GM18508 (cell line): Measurements from ENCODE around the gene ACOT7.
"Not testable (repeated sequence)": the region's sequence is repeated elsewhere in the genome, so short reads cannot be mapped to it uniquely, and the experiment has no call there.

Experiments used
- ATAC-seq: cut with Tn5 transposase; IDR thresholded peaks from one replicate; pipeline ENCODE4 v1.9.1; 2021; ENCODE audit warnings: moderate number of reproducible peaks; ENCODE audit not compliant: insufficient read depth, unreplicated experiment

ACOT7 gene

DNA sequence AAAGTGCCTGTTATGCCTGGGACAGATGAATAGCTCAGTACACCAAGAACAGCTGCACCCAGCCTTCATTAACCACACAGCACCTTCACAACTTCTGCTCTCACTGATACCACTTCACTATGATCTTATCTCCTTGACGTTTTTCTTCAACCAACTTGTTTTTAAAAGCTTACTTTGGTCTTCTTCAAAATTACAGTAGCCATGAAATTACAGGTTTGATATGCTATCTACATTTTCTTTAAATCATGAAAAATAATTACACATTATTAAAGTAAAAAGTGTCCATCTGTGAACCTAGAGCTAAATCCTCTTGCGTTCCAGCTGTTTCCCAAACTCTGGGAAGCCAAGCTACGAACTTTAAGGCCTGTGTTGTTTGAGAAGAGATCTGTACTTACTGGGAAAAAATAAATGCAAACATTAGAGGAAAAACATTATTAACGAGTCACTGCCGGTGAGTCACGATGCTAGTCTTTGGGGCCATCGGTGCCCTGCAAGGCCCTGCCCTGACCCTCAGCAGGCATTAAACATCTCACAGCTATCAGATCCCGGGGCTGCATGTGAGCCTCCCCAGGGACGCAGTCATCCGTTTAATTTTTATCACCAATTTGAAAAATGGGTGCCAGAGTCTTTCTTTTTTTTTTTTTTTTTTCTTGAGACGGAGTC lies 76.3 kb downstream of the ACOT7 start:
- ATAC-seq, result no peak

DNA sequence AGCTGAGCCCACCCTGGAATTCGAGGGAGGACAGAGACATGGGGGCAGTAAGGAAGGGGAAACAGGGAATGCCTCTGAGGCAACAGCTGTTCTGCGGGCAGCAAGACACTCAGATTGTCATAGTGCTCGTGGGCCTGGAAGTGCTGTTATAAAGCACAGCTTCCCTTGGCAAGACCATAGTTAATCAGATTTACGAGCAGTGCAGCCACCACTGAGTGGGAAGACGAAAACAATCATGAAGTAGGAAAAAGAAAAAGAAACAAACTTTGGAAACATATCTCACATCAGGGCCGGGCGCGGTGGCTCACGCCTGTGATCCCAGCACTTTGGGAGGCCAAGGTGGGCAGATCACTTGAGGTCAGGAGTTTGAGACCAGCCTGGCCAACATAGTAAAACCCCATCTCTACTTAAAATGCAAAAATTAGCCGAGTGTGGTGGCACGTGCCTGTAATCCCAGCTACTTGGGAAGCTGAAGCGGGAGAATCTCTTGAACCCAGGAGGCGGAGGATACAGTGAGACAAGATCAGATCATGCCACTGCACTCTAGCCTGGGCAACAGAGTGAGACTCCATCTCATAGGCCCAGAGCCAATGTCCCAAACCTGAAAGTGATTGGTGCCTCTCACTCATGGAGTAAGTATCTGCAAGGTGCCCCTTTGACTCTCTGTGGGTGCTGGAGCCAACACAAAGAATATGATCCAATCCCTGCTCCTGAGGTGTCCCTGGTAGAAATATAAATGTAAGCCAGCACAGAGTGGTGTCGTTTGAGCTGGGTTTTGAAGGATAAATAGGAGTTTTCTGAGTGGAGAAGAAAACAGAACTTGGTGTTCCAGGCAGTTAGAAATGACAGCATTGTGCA lies 77.1 kb downstream of the ACOT7 start:
- no peak for ATAC-seq

DNA sequence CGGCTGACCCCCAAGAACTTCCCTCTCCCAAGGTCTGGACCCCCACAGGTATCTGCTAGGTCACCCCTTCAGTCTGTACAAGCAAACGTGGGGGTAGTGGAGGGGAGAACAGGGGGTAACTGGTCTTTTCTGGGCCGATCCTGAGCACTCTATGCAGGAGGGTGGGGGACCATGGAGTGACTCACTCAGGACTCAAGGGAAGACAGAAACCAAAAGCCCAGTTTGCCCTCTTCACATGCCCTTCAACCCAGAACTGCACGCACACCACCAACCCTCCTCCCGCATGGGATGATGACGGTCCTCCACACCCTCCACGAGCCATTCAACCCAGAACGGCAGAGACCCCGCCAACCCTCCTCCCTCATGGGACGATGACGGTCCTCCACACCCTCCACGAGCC lies 79.1 kb downstream of the ACOT7 start:
- no peak for ATAC-seq

DNA sequence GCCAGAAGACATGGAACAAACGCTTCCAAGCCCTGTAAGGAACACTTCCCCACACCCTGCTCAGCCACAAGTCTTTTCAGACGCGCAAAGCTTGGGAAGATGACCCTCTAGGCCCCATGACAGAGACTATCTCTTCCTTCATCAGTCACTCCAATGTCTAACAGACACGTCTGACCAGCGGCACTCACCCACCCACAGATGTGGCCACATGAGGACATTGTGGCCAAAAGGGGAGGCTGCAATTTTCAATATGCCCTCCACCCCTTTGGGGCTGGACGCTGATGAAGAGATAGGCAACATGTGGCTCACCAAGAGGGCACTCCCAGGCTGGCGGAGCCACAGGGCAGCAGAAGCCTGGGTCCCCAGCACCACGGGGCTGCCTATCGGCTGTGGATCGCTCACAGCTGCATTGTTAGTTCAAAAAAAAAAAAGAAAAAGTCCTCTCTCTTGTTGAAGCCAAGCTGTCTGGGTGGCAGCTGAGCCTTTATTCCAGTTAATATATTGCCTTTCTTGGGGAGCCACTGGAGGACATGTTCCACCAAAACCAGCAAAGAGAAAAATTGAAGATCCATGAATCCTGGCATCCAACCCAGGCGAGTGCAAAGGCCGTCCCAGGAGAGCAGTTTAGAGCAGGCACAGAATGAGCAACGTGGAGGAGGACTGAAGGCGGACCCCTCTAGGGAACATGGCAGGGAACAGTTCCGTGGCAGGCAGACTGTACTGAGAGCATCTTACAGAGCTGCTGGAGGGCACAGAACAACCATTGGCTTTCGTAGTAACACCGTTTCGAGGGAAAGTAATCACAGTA lies 80.0 kb downstream of the ACOT7 start:
- ATAC-seq, result no peak

DNA sequence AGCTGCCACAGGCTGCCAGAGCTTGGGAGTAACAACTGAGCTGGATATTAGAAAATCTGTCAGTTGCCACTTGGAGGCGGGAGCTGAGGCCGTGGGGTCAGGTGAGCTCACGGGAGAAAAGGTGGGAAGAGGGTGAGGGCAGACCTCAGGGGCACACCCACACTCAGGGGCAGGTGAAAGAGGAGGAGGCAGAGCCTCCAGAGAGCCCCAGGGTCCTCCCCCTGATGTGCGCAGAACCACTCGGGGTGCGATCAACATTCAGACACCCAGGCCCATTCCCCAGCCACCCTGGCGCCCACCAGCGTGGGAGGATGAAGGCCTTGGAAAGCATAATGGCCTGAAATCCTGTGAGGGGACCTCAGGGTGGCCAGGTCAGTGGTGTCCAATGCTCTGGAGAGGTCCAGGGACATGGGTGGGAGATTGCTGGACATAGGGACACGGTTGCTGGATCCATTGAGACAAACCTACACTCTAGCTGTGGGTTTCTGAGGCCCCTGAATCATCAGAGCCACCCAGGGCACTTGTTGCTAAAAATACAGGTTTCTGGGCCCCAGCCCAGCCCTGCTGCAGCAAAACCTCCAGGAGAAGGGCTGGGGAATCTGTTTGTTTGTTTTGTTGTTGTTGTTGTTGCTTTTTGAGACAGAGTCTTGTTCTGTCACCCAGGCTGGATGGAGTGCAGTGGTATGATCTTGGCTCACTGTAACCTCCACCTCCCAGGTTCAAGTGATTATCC lies 83.3 kb downstream of the ACOT7 start:
- ATAC-seq, result no peak

DNA sequence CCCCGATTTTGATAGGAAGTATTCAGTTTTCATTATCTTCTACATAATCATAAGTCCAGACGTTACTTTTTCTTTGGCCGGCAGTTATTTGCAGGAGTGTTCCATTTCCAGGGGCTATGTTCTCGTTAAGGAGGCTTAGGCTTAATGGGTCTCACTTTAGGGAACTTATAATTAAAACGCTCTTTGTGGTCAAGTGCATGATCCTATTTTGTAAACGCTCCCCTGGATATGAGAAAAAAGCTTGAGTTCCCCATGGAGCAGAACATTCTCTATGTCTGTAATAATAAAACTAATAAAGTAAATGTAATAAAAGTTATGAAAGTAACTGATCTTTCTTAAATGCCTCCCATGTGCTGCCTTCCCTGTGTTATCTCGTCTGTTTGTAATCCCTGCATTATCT lies 84.0 kb downstream of the ACOT7 start:
- no peak for ATAC-seq

DNA sequence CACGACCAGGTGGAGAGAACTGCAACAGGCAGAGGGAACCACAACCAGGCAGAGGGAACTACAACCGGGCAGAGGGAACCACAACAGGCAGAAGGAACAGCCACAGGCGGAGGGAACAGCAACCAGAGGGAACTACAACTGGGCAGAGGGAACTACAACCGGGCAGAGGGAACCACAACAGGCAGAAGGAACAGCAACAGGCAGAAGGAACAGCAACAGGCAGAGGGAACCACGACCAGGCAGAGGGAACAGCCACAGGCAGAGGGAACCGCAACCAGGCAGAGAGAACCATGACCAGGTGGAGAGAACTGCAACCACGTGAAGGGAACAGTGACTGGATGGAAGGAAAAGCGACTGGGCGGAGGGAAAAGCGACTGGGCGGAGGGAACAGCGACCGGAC lies 85.1 kb downstream of the ACOT7 start:
- no peak for ATAC-seq

DNA sequence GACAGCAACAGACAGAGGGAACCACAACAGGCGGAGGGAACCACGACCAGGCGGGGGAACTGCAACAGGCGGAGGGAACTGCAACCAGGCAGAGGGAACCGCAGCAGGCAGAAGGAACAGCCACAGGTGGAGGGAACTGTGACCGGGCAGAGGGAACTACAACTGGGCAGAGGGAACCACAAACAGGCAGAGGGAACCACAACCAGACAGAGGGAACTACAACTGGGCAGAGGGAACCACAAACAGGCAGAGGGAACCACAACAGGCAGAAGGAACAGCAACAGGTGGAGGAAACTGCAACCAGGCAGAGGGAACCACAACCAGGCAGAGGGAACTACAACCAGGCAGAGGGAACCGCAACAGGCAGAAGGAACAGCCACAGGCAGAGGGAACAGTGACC lies 85.9 kb downstream of the ACOT7 start:
- not testable (repeated sequence) for ATAC-seq

DNA sequence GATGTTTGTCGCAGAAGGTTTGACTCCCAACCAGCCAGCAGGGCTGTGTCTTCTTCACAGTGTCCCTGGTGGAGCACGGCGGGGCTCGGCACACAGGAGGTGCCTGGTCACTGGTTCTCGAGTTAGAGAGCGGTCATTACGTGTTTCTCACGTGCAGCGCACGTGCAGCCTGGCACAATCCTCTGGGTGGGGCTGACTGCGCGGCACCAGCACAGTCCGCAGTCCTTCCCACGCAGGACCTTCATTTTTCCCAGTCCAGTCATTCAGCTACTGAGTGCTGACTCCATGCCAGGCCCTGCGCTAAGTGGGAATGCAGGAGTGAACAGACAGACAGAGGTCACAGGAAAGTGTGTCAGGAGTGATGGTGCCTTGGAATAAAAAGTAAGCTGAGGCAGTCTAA lies 86.5 kb downstream of the ACOT7 start:
- ATAC-seq, result no peak

DNA sequence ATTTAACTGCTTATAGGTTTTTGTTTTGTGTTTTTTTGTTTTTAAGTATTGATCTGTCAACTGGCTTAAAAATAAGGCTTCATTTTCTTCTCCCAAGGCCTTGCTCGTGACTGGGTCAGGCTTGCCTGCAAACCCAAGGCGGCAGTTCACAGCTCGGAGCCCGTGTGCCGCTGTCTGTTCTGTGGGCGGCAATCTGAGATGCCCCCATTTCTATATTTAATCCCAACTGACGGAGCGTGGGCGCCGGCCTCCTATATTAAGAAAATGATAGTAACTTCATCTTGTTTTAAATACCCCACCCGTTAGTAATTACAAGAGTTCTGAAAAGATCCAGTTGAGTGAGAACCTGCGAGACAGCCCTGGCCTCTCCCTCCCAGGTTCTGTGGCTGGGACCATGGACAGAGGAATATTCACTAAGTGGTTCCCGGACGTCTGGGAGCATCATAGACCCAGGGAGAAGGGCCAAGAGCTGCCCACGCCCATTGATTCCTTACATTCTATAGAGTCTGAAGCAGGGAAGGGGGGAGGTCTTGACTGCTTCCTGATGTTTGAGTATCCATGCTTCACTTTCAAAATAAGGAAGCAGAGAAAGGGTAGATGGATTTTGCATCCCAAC lies 90.1 kb downstream of the ACOT7 start:
- no peak for ATAC-seq

DNA sequence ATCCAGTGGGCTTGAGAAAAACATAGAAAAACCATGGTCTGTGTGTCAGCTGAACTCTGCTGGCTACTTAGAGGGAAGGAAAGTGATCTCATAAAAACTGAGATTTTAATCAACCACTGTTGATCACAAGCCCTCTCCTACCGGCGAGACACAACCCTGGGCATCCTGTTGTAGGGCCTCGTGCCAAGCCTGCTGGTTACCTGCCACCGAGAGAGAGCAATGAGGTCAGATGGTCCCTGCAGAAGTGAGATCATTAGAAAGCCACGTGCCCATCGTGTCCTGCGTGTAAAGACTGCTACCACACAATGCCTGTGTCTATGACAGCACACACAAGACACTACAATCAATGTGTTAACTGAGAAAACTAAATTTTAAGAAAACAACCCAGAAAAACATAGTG lies 91.0 kb downstream of the ACOT7 start:
- ATAC-seq, result no peak

DNA sequence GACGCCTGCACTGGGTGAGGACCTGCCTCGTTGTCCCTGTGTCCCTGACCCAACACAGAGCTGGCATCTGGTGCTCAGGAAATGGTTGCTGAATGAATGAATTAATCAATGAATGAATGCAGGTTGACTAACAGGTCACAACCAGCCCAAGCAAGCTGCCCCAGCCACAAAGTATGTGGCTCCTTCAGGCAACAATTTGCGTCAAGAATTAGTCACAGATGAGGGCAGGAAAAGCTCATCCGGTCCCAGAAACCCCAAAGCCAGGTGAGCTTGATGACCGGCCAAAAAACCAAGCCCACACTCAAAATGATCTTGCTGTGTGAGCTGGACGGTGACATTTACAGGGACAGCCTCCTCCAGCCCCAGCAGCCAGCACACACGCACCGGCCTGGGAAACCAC lies 92.0 kb downstream of the ACOT7 start:
- ATAC-seq, result no peak

DNA sequence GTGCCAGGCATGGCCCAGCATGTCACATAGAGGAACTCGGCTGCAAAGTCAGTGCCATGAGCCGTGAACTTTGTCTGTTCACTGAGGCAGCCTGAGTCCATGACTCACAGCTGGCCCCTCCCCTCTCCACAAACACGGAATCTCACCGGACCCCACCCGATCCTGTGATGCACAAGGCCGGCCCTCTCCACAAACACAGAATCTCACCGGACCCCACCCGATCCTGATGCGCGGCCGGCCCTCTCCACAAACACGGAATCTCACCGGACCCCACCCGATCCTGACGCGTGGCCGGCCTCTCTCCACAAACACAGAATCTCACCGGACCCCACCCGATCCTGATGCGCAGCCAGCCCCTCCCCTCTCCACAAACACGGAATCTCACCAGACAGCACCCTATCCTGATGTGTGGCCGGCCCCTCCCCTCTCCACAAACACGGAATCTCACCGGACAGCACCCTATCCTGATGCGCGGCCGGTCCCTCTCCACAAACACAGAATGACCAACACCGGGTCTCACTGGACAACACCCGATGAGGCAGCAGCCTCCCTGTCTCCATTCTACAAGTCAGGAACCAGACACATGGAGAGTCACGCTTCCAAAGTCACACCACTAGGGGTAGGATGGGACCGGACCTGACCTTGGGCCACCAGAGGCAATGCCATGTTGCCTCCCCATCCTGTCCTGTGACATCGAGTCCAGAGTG lies 93.1 kb downstream of the ACOT7 start:
- ATAC-seq, result no peak

DNA sequence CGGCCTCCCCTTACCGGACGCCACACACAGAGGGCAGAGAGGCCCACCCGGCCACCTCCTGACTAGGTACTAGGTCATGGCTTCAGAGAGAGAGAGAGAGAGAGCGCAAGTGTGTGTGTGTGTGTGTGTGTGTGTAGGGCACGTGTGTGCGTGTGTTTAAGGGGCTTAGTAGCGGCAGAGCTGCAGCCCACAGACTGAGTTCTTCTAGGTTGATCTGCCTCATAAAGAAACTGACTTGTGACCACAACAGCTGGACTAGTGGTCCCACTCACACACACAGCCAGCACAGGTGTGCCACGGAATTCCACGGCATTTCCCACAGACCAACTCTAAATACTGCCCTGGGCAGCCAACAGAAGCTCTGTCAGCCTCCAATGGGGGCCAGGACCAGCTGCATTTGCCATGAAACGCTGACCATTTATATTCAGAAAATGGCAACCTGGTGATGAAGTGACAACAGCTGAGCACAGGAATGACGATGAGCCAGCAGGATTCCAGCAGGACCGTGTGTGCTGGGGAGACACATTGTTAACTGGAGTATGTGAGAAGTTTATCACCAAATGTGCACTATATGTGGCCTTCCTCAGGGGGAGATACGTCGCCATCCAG lies 93.9 kb downstream of the ACOT7 start:
- no peak for ATAC-seq

DNA sequence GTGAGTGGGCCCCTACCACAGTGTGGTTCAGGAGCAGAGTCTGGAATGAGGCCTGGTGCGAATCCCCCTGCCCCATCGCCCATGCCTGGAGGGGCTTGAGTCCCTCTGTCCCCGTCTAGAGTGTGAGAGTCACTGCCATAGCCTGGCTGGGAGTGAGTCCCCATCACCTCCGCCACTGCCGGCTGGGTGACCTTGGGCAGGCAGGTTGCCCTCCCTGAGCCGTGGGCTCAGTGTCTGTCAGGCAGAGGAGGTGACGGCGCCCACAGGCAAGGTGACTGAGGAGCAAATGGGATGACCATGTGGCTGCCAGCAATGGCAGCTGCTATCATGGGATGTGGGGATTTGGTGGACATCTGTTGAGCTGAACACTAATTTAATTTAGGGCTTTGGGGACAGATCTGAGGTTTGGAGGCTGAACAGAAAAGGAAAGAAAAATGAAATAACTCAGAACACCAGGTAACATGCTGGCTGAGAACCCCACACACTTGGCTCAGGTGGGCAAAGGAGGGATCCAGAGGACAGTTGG lies 94.6 kb downstream of the ACOT7 start:
- ATAC-seq, result no peak

DNA sequence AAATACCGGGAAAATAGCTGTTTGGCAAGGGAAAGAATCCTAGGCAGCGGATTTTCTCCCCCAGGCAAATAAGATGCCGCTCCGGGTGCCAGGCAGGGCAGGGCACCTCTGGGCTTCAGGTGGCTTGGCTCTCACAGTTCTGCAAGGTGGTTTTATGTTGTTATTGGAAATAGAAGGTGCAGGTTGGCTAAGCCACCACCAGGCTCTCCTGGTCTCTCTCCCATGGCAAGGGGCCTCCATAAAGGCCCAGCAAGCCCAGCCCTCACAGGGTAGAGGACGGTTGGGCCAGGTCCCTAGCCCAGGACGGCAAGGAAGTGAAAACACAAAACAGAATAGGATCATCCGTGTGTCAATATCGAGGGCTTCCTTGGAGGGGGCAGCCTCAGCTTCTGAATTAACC lies 95.0 kb downstream of the ACOT7 start:
- ATAC-seq, result no peak

DNA sequence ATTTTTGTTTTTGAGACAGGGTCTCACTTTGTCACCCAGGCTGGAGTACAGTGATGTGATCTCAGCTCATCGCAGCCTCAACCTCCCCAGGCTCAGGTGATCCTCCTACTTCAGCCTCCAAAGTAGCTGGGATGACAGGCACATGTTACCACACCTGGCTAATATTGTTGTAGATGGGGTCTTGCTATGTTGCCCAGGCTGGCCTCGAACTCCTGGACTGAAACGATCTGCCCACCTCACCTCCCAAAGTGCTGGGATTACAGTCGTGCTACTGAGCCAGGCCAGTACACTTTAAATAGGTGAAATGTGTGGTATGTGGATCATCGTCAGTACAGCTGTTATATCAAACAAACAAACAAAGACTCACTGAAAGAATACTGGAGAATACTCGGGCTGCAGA lies 97.7 kb downstream of the ACOT7 start:
- ATAC-seq, result no peak

DNA sequence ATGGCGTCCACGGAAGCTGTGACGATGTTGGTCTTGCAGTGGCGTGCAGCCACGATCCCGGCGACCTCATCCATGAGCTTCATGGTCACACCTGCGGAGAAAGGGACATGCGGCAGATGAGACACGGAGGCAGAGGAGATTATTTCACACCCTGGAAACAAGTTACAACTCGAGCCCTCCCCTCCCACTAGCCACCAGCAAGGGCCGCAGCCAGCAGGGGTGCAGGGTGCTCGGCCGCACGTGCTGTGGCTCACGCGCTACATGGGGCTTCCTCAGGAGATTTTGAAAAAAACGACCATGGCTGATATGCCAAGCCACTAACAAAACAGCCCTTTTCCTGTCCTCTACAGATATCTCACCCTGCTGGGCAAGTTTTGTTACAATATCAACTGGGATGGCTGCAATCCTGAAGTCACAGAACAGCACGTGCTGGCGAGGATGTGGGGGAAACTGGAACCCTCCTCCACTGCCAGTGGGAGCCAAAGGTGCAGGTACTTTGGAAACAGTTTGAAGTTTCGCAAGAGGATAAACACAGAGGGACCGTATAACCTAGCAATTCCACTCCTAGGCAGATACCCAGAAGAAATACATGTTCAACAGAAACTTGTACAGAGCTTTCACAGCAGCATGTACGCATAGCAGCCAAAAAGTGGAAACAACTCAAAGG lies 98.5 kb downstream of the ACOT7 start:
- no peak for ATAC-seq
